Lower leg skin (tissue), 3 donors: ENCODE results near the gene LTBP3.

ENCODE experiments used
- POLR2A ChIP-seq, 2 donors: fragments of 450-650 bp; IDR thresholded peaks; one replicate each; pipeline ENCODE4 v1.6.1; 2016 to 2017; ENCODE audit warnings: antibody characterized with exemption in 2 of 2, mild to moderate bottlenecking in 1 of 2, moderate library complexity in 1 of 2
- TF ChIP-seq, protein P1 (sequence below), 3 donors: fragments of 450-650 bp; IDR thresholded peaks; one replicate each; pipeline ENCODE4 v1.5.1; 2016; ENCODE audit warnings: antibody characterized with exemption in 3 of 3, mild to moderate bottlenecking in 3 of 3, moderate library complexity in 2 of 3

DNA sequence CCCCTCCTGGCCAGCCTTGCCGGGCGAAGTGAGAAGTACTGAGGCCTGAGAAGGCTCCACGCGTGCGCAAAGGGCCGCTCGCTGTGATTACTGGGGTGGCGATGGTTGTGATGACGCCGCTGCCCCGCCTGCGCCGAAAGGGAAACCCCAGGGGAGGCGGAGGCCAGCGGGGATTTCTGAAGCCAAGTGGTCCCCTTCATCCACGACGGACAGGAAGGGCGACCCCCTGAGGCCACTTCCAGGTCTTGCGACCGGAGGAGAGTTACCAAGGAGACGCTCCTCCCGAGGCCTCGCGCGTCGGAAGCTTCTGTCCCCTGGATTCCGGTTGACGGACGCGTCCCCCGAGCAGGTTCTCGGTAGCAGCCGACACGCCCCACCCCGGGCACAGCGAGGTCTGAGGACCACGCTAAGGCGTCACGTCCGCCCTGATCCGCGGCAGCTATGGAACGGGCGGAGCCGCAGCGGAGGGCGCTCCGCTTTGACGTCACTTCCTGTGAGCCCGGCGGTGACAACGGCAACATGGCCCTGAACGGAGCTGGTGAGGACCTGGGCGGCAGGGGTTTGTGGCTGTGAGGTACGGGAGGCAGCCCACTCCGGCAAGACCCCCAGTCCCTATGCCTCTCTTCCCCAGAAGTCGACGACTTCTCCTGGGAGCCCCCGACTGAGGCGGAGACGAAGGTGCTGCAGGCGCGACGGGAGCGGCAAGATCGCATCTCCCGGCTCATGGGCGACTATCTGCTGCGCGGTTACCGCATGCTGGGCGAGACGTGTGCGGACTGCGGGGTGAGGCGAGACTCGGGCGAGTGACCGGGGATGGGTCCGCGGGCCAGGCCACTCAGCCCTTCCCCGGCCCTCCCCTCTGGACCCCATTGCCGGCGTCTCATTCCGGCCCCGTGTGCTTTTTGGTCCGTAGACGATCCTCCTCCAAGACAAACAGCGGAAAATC lies 12.1 kb upstream of the LTBP3 start, which contains the start of gene ZNRD2:
- TF ChIP-seq, protein P1, sequence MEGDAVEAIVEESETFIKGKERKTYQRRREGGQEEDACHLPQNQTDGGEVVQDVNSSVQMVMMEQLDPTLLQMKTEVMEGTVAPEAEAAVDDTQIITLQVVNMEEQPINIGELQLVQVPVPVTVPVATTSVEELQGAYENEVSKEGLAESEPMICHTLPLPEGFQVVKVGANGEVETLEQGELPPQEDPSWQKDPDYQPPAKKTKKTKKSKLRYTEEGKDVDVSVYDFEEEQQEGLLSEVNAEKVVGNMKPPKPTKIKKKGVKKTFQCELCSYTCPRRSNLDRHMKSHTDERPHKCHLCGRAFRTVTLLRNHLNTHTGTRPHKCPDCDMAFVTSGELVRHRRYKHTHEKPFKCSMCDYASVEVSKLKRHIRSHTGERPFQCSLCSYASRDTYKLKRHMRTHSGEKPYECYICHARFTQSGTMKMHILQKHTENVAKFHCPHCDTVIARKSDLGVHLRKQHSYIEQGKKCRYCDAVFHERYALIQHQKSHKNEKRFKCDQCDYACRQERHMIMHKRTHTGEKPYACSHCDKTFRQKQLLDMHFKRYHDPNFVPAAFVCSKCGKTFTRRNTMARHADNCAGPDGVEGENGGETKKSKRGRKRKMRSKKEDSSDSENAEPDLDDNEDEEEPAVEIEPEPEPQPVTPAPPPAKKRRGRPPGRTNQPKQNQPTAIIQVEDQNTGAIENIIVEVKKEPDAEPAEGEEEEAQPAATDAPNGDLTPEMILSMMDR (IDR thresholded peaks at IDR 0.05), result no peak
- no peak for TF ChIP-seq POLR2A (IDR thresholded peaks at IDR 0.05)
